PC-3 (cell line): Measurements from ENCODE around the gene IFNGR2. TPM values are rescaled to one million over a fixed set of nuclear protein-coding genes. Genes with fewer than 3 reads are reported as not detected.

Experiments used
- ATAC-seq: fragments of 200-7000 bp; cut with Tn5 transposase; 2 replicates; pipeline ENCODE4 v1.9.1; 2020; ENCODE audit warnings: mild to moderate bottlenecking, moderate library complexity
- BruUV-seq: library from RNA; stranded (reverse); fragments of 400-500 nt; replicated peaks from 2 replicates; lab custom pipeline; 2021; lab: Mats Ljungman, UMichigan
- CTCF ChIA-PET: fragments of 300-600 bp; sonication (Branson Sonifier 250); formaldehyde crosslinking; loops from one replicate; lab custom pipeline; 2022; ENCODE audit warnings: antibody characterized with exemption; lab: Charles Lee
- POLR2A ChIA-PET: fragments of 300-600 bp; sonication (Branson Sonifier 250); formaldehyde crosslinking; loops from one replicate; lab custom pipeline; 2022; ENCODE audit warnings: antibody characterized with exemption; ENCODE audit not compliant: unreplicated experiment; lab: Charles Lee
- DNase-seq: peaks from one replicate; pipeline ENCODE4 v3.0.0-alpha.2; 2015
- H2AFZ ChIP-seq: fragments of 300-600 bp; sonication (generic); 2 replicates; pipeline ENCODE4 v1.6.0; 2016; ENCODE audit warnings: antibody characterized with exemption, low read length
- H3F3A ChIP-seq: fragments of 300-600 bp; sonication (generic); one replicate; pipeline ENCODE4 v1.6.0; 2017; ENCODE audit warnings: antibody characterized with exemption, low read length, control low read depth, mild to moderate bottlenecking; ENCODE audit not compliant: unreplicated experiment
- H3K27ac ChIP-seq: fragments of 300-600 bp; sonication (generic); 2 replicates; pipeline ENCODE4 v1.5.1; 2016; ENCODE audit warnings: mild to moderate bottlenecking, low read length
- H3K27me3 ChIP-seq: fragments of 300-600 bp; sonication (generic); 2 replicates; pipeline ENCODE4 v1.6.1; 2016; ENCODE audit warnings: low read length, mixed read lengths
- H3K36me3 ChIP-seq: fragments of 300-600 bp; sonication (generic); 2 replicates; pipeline ENCODE4 v1.6.1; 2016; ENCODE audit warnings: low read depth, mixed run types, low read length, mixed read lengths
- H3K4me1 ChIP-seq: fragments of 300-600 bp; sonication (generic); 2 replicates; pipeline ENCODE4 v1.5.1; 2016; ENCODE audit warnings: low read length; ENCODE audit not compliant: insufficient read depth
- H3K4me2 ChIP-seq: fragments of 300-600 bp; sonication (generic); 2 replicates; pipeline ENCODE4 v1.6.0; 2016; ENCODE audit warnings: low read length
- H3K4me3 ChIP-seq: fragments of 300-600 bp; sonication (generic); 2 replicates; pipeline ENCODE4 v1.5.1; 2016; ENCODE audit warnings: mild to moderate bottlenecking, low read length, mixed read lengths
- H3K79me2 ChIP-seq: fragments of 300-600 bp; sonication (generic); 2 replicates; pipeline ENCODE4 v1.6.1; 2017; ENCODE audit warnings: low read length, mixed read lengths
- H3K9ac ChIP-seq: fragments of 300-600 bp; sonication (generic); 2 replicates; pipeline ENCODE4 v1.6.0; 2016; ENCODE audit warnings: mild to moderate bottlenecking, low read length
- H3K9me2 ChIP-seq: fragments of 300-600 bp; sonication (generic); replicated peaks from 2 replicates; pipeline ENCODE4 v1.6.1; 2016; ENCODE audit warnings: mixed run types, low read length, mixed read lengths
- H3K9me3 ChIP-seq: fragments of 300-600 bp; sonication (generic); 2 replicates; pipeline ENCODE4 v1.6.1; 2016; ENCODE audit warnings: low read length, mixed read lengths
- H4K20me1 ChIP-seq: fragments of 300-600 bp; sonication (generic); 2 replicates; pipeline ENCODE4 v1.6.1; 2016; ENCODE audit warnings: low read length, mixed read lengths
- CTCF ChIP-seq: fragments of 300-600 bp; sonication (generic); conservative IDR thresholded peaks from 2 replicates; pipeline ENCODE4 v1.5.1; 2017; ENCODE audit warnings: antibody characterized with exemption, low read depth, mild to moderate bottlenecking, low read length
- EZH2 ChIP-seq: fragments of 300-600 bp; sonication (generic); IDR thresholded peaks from one replicate; pipeline ENCODE4 v1.6.1; 2017; ENCODE audit warnings: antibody characterized with exemption, mild to moderate bottlenecking, low read length; ENCODE audit not compliant: unreplicated experiment
- EZH2phosphoT487 ChIP-seq: fragments of 300-600 bp; sonication (generic); IDR thresholded peaks from 2 replicates; pipeline ENCODE4 v1.6.1; 2018; ENCODE audit warnings: mild to moderate bottlenecking, antibody characterized with exemption, low read length, borderline replicate concordance
- intact Hi-C: fragments of 100-400 bp; cut with micrococcal nuclease; formaldehyde crosslinking; loops from 2 replicates; pipeline ENCODE4 v1.9.0; 2023
- total RNA-seq: library from RNA; depleted of rRNA; stranded (reverse); fragments of >200 nt; gene quantifications from 2 replicates; pipeline ENCODE4 v1.2.3, GENCODE V29; 2014

IFNGR2 gene
- total RNA-seq, 1 experiment from 2014 or later, result 37.8 TPM

DNA sequence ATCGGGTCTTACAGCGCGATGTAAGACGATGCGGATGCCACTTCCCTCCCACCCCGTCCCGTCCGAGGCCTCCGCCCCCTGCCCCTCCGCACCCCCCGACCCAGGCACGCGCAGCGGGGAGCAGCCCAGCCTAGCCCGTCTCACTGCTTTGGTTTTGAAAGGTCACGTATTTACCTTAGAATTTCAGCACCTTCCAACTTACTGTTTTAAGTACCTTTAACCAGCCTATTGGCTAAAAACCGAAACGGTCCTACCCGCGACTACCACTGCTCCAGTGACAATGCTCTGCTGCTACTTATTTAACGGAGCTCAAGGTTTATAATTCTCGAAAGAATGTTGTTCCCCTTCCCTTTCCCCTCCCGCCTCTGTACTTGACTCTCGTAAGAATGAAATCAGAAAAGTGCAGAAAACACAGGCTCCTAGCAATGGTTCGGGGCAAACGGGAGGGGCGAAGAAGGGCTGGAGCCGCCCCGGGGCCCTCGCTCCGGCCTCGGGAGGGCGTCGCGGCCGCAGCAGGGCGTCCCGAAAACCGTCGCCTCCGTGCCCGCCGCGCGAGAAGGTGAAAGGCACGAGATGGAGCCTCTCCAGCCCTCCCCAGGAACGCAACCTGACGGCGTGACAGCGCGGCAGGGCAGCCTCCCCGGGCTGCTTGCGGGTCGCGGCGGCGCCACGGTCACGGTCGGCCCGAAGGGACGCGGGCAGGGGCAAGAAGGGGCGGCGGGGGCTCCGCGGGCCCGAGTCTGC lies 75.9 kb downstream of the IFNGR2 start:
- no TSS peak for BruUV-seq
- Histone ChIP-seq H3F3A (no peaks in the 10 kb centered on the region), H2AFZ (peak overlapping the region; percentile 45), H3K4me2 (peak overlapping the region; percentile 86), H3K9me2 (no peaks in the 10 kb centered on the region), H3K27ac (peak overlapping the region; percentile 67), H3K4me3 (peak overlapping the region; percentile 79), H3K9me3 (no peaks in the 10 kb centered on the region), H3K79me2 (peaks cover 19% of the 10 kb centered on the region), H3K36me3 (no peaks in the 10 kb centered on the region), H3K4me1 (no peaks in the 10 kb centered on the region; the same call in 1 of the 2 replicates), H3K9ac (peak overlapping the region; percentile 90), H3K27me3 (no peaks in the 10 kb centered on the region), H4K20me1 (no peaks in the 10 kb centered on the region)
- DNase-seq (peak; percentile 33), ATAC-seq (peak; percentile 10)
- intact Hi-C loops, result loop anchor here (1.0 to 2.0 kb wide), 2 partner anchors 28 to 110 kb away; partner anchors contain the start of gene DONSON
- ChIA-PET POLR2A (interaction anchor here (0.6 to 2.5 kb wide), 7 partner anchors 12 to 1742 kb away, joined by 3 to 29 read pairs (median 4); partner anchors contain the start of genes DNAJC28 and DONSON), CTCF (interaction anchor here (1.1 to 2.4 kb wide), 7 partner anchors 12 to 279 kb away, joined by 3 to 19 read pairs (median 14); partner anchors contain the start of gene DNAJC28)
- no peak for TF ChIP-seq EZH2
- no peak for TF ChIP-seq EZH2phosphoT487
- peak; percentile 34; the same call in 1 of the 2 replicates for TF ChIP-seq CTCF

GRCh38 chr21:33479679-33480480 lies 76.7 kb downstream of the IFNGR2 start, which contains the start of gene TMEM50B:
TSS of gene TMEM50B (minus strand) at chr21:33479974. CDS start at chr21:33468885, 11,089 bp downstream.
- DNase-seq (peak; percentile 95), ATAC-seq (peak; percentile 92)
- peak; percentile 38; the same call in 1 of the 2 replicates for TF ChIP-seq CTCF
- no peak for TF ChIP-seq EZH2phosphoT487
- no peaks in the 10 kb centered on the region for H3K27me3 ChIP-seq
- no peaks in the 10 kb centered on the region for H3F3A ChIP-seq
- H3K36me3 ChIP-seq, result no peaks in the 10 kb centered on the region
- H3K79me2 ChIP-seq, result peaks cover 18% of the 10 kb centered on the region
- intact Hi-C loops, result loop anchor here (1.0 to 5.0 kb wide), 3 partner anchors 29 to 109 kb away; partner anchors contain the start of genes DONSON, GART and SON
- BruUV-seq, result no TSS peak
- peak within 1 kb of the TSS; percentile 79 for H3K4me3 ChIP-seq
- peak within 1 kb of the TSS; percentile 90 for H3K9ac ChIP-seq
- ChIA-PET CTCF (interaction anchor here (0.5 to 2.4 kb wide), 17 partner anchors 11 to 351 kb away, joined by 3 to 19 read pairs (median 4); partner anchors contain the start of gene DNAJC28), POLR2A (interaction anchor here (0.5 to 2.5 kb wide), 20 partner anchors 11 to 1742 kb away, joined by 3 to 29 read pairs (median 4); partner anchors contain the start of genes DNAJC28 and DONSON)
- H3K27ac ChIP-seq, result peak within 1 kb of the TSS; percentile 67
- H3K9me3 ChIP-seq, result no peaks in the 10 kb centered on the region
- peak within 1 kb of the TSS; percentile 88 for H3K4me2 ChIP-seq
- H4K20me1 ChIP-seq, result no peaks in the 10 kb centered on the region
- no peaks in the 10 kb centered on the region for H3K9me2 ChIP-seq
- no peaks in the 10 kb centered on the region; the same call in 1 of the 2 replicates for H3K4me1 ChIP-seq
- H2AFZ ChIP-seq, result peak within 1 kb of the TSS; percentile 85
